OCI-LY1 (cell line): ENCODE data around the gene LMLN.

Experiments
- H2AFZ ChIP-seq: fragments of 200-600 bp; sonication (generic), shearing (Covaris generic); 2 replicates; pipeline ENCODE4 v1.6.0; 2014; ENCODE audit warnings: antibody characterized with exemption, mild to moderate bottlenecking, low read length
- H3F3A ChIP-seq: fragments of 200-600 bp; sonication (generic), shearing (Covaris generic); 2 replicates; pipeline ENCODE4 v1.6.0; 2014; ENCODE audit warnings: mild to moderate bottlenecking, antibody characterized with exemption, low read length, moderate library complexity; ENCODE audit not compliant: insufficient read depth
- H3K27ac ChIP-seq: fragments of 200-600 bp; sonication (generic); 2 replicates; pipeline ENCODE4 v1.5.1; 2014; ENCODE audit warnings: low read length, mixed run types, mild to moderate bottlenecking, low read depth; ENCODE audit not compliant: poor library complexity, severe bottlenecking
- H3K27me3 ChIP-seq: fragments of 200-600 bp; sonication (generic); 2 replicates; pipeline ENCODE4 v1.6.0; 2014; ENCODE audit warnings: antibody characterized with exemption, mild to moderate bottlenecking, low read length, moderate library complexity; ENCODE audit not compliant: insufficient read depth
- H3K36me3 ChIP-seq: fragments of 200-600 bp; sonication (generic); 2 replicates; pipeline ENCODE4 v1.6.1; 2014; ENCODE audit warnings: mild to moderate bottlenecking, antibody characterized with exemption, low read length, moderate library complexity, mixed read lengths; ENCODE audit not compliant: insufficient read depth
- H3K4me1 ChIP-seq: fragments of 200-600 bp; sonication (generic); 2 replicates; pipeline ENCODE4 v1.5.1; 2014; ENCODE audit warnings: mild to moderate bottlenecking, low read length, moderate library complexity; ENCODE audit not compliant: insufficient read depth, severe bottlenecking
- H3K4me2 ChIP-seq: fragments of 200-600 bp; sonication (generic), shearing (Covaris generic); 2 replicates; pipeline ENCODE4 v1.6.1; 2014; ENCODE audit warnings: low read length
- H3K4me3 ChIP-seq: fragments of 200-600 bp; sonication (generic); 2 replicates; pipeline ENCODE4 v1.5.1; 2014; ENCODE audit warnings: low read length, low read depth, mild to moderate bottlenecking, mixed read lengths; ENCODE audit not compliant: poor library complexity, severe bottlenecking
- H3K79me2 ChIP-seq: fragments of 200-600 bp; shearing (Covaris generic); 2 replicates; pipeline ENCODE4 v1.6.1; 2016; ENCODE audit warnings: mixed run types, low read length, mixed read lengths; ENCODE audit not compliant: insufficient read depth
- H3K9ac ChIP-seq: fragments of 200-600 bp; sonication (generic), shearing (Covaris generic); 2 replicates; pipeline ENCODE4 v1.6.1; 2014; ENCODE audit warnings: mild to moderate bottlenecking, low read length, mixed read lengths
- H3K9me2 ChIP-seq: fragments of 200-600 bp; sonication (generic), shearing (Covaris generic); 2 replicates; pipeline ENCODE4 v1.6.1; 2014; ENCODE audit warnings: low read depth, mild to moderate bottlenecking, low read length, mixed read lengths
- H3K9me3 ChIP-seq: fragments of 200-600 bp; shearing (Covaris generic); 2 replicates; pipeline ENCODE4 v1.6.1; 2014; ENCODE audit warnings: low read length, mixed read lengths
- H4K20me1 ChIP-seq: fragments of 200-600 bp; sonication (generic), shearing (Covaris generic); 2 replicates; pipeline ENCODE4 v1.6.0; 2016; ENCODE audit warnings: mild to moderate bottlenecking, low read length; ENCODE audit not compliant: insufficient read depth
- CTCF ChIP-seq: fragments of 200-600 bp; sonication (generic), shearing (Covaris generic); IDR thresholded peaks from 2 replicates; pipeline ENCODE4 v1.5.1; 2017; ENCODE audit warnings: mild to moderate bottlenecking, antibody characterized with exemption, low read length, moderate library complexity, mixed read lengths
- EZH2 ChIP-seq: fragments of 200-600 bp; sonication (generic), shearing (Covaris generic); IDR thresholded peaks from 2 replicates; pipeline ENCODE4 v1.8.0; 2017; ENCODE audit warnings: borderline replicate concordance, mixed run types, mild to moderate bottlenecking, antibody characterized with exemption, low read length, moderate library complexity, mixed read lengths

LMLN gene

GRCh38 chr3:198064420-198064819, 104.4 kb downstream of the LMLN start:
- no peak overlapping the region for H3K27ac ChIP-seq
- H3F3A ChIP-seq = no peaks in the 10 kb centered on the region
- H3K36me3 ChIP-seq = no peaks in the 10 kb centered on the region
- TF ChIP-seq CTCF = no peak
- TF ChIP-seq EZH2 = no peak
- no peaks in the 10 kb centered on the region for H3K9me2 ChIP-seq
- no peak overlapping the region for H3K9ac ChIP-seq
- H4K20me1 ChIP-seq = no peaks in the 10 kb centered on the region
- peaks cover 5% of the 10 kb centered on the region for H3K4me1 ChIP-seq
- H3K79me2 ChIP-seq = no peaks in the 10 kb centered on the region
- no peak overlapping the region for H2AFZ ChIP-seq
- no peak overlapping the region for H3K4me2 ChIP-seq
- H3K4me3 ChIP-seq = no peak overlapping the region
- peaks cover 3% of the 10 kb centered on the region; the same call in 1 of the 2 replicates for H3K27me3 ChIP-seq
- H3K9me3 ChIP-seq = no peaks in the 10 kb centered on the region

GRCh38 chr3:198065897-198066296, 105.9 kb downstream of the LMLN start:
- H3K9me3 ChIP-seq = no peaks in the 10 kb centered on the region
- H3K9me2 ChIP-seq = no peaks in the 10 kb centered on the region
- no peak overlapping the region for H2AFZ ChIP-seq
- TF ChIP-seq EZH2 = no peak
- no peak for TF ChIP-seq CTCF
- H3K36me3 ChIP-seq = no peaks in the 10 kb centered on the region
- no peak overlapping the region for H3K9ac ChIP-seq
- peaks cover 5% of the 10 kb centered on the region for H3K4me1 ChIP-seq
- peaks cover 3% of the 10 kb centered on the region; the same call in 1 of the 2 replicates for H3K27me3 ChIP-seq
- H3F3A ChIP-seq = no peaks in the 10 kb centered on the region
- H4K20me1 ChIP-seq = no peaks in the 10 kb centered on the region
- no peak overlapping the region for H3K4me2 ChIP-seq
- no peaks in the 10 kb centered on the region for H3K79me2 ChIP-seq
- H3K27ac ChIP-seq = no peak overlapping the region
- H3K4me3 ChIP-seq = no peak overlapping the region

GRCh38 chr3:198067416-198067815, 107.4 kb downstream of the LMLN start:
- TF ChIP-seq CTCF (no peak), EZH2 (no peak)
- no peaks in the 10 kb centered on the region for H3K9me3 ChIP-seq
- H3K4me3 ChIP-seq = no peak overlapping the region
- no peaks in the 10 kb centered on the region for H3K27me3 ChIP-seq
- no peak overlapping the region for H2AFZ ChIP-seq
- no peak overlapping the region for H3K27ac ChIP-seq
- H3K79me2 ChIP-seq = no peaks in the 10 kb centered on the region
- no peak overlapping the region for H3K4me2 ChIP-seq
- peaks cover 5% of the 10 kb centered on the region for H3K4me1 ChIP-seq
- H4K20me1 ChIP-seq = no peaks in the 10 kb centered on the region
- H3F3A ChIP-seq = no peaks in the 10 kb centered on the region
- no peaks in the 10 kb centered on the region for H3K36me3 ChIP-seq
- no peak overlapping the region for H3K9ac ChIP-seq
- H3K9me2 ChIP-seq = no peaks in the 10 kb centered on the region
